DOHH2 (cell line): Measurements from ENCODE around the gene PCNX2.

Experiments used
- H3F3A ChIP-seq: fragments of 200-600 bp; sonication (generic), shearing (Covaris generic); 2 replicates; pipeline ENCODE4 v1.6.0; 2016; ENCODE audit warnings: antibody characterized with exemption, mild to moderate bottlenecking; ENCODE audit not compliant: control insufficient read depth, insufficient read depth
- H3K27ac ChIP-seq: fragments of 200-600 bp; sonication (generic); 2 replicates; pipeline ENCODE4 v1.5.1; 2014; ENCODE audit warnings: low read depth, mild to moderate bottlenecking, low read length, moderate library complexity
- H3K27me3 ChIP-seq: fragments of 200-600 bp; sonication (generic); 2 replicates; pipeline ENCODE4 v1.6.1; 2014; ENCODE audit warnings: mild to moderate bottlenecking, low read length, mixed read lengths; ENCODE audit not compliant: control insufficient read depth
- H3K36me3 ChIP-seq: fragments of 200-600 bp; sonication (generic); 2 replicates; pipeline ENCODE4 v1.6.1; 2014; ENCODE audit warnings: mild to moderate bottlenecking, low read length, moderate library complexity, mixed read lengths; ENCODE audit not compliant: control insufficient read depth
- H3K4me1 ChIP-seq: fragments of 200-600 bp; sonication (generic); 2 replicates; pipeline ENCODE4 v1.6.1; 2014; ENCODE audit warnings: mild to moderate bottlenecking, low read length, mixed read lengths; ENCODE audit not compliant: control insufficient read depth
- H3K4me2 ChIP-seq: fragments of 200-600 bp; sonication (generic); 2 replicates; pipeline ENCODE4 v1.6.0; 2014; ENCODE audit warnings: mild to moderate bottlenecking, low read length, moderate library complexity
- H3K4me3 ChIP-seq: fragments of 200-600 bp; sonication (generic); 2 replicates; pipeline ENCODE4 v1.5.1; 2014; ENCODE audit warnings: mild to moderate bottlenecking, low read length, mixed read lengths
- H3K79me2 ChIP-seq: fragments of 200-600 bp; sonication (generic); 2 replicates; pipeline ENCODE4 v1.6.1; 2014; ENCODE audit warnings: mild to moderate bottlenecking, low read length, mixed read lengths; ENCODE audit not compliant: control insufficient read depth
- H3K9me2 ChIP-seq: fragments of 200-600 bp; sonication (generic); replicated peaks from 2 replicates; pipeline ENCODE4 v1.6.1; 2014; ENCODE audit warnings: mild to moderate bottlenecking, low read length, mixed read lengths; ENCODE audit not compliant: control insufficient read depth
- H3K9me3 ChIP-seq: fragments of 200-600 bp; sonication (generic); 2 replicates; pipeline ENCODE4 v1.6.1; 2014; ENCODE audit warnings: antibody characterized with exemption, low read length, mixed read lengths; ENCODE audit not compliant: control insufficient read depth, insufficient read depth
- H4K20me1 ChIP-seq: fragments of 200-600 bp; sonication (generic); 2 replicates; pipeline ENCODE4 v1.6.0; 2014; ENCODE audit warnings: low read depth, mild to moderate bottlenecking, antibody characterized with exemption, low read length, moderate library complexity; ENCODE audit not compliant: control insufficient read depth, insufficient read depth
- EZH2phosphoT487 ChIP-seq: fragments of 200-600 bp; sonication (generic); IDR thresholded peaks from 2 replicates; pipeline ENCODE4 v1.6.1; 2017; ENCODE audit warnings: borderline replicate concordance, mild to moderate bottlenecking, antibody characterized with exemption, low read length, moderate library complexity, mixed read lengths
- TF ChIP-seq, protein P1 (sequence below): fragments of 200-600 bp; sonication (generic); IDR thresholded peaks from one replicate; pipeline ENCODE4 v1.5.1; 2014; ENCODE audit warnings: antibody characterized with exemption, mild to moderate bottlenecking, low read depth, low read length; ENCODE audit not compliant: poor library complexity, severe bottlenecking

Gene PCNX2

GRCh38 chr1:233025567-233025966, 270.0 kb downstream of the PCNX2 start:
- H4K20me1 ChIP-seq = no peaks in the 10 kb centered on the region
- H3K36me3 ChIP-seq = no peaks in the 10 kb centered on the region
- H3K4me1 ChIP-seq = no peaks in the 10 kb centered on the region
- H3K4me3 ChIP-seq = no peak overlapping the region
- TF ChIP-seq EZH2phosphoT487 = no peak
- TF ChIP-seq, protein P1, sequence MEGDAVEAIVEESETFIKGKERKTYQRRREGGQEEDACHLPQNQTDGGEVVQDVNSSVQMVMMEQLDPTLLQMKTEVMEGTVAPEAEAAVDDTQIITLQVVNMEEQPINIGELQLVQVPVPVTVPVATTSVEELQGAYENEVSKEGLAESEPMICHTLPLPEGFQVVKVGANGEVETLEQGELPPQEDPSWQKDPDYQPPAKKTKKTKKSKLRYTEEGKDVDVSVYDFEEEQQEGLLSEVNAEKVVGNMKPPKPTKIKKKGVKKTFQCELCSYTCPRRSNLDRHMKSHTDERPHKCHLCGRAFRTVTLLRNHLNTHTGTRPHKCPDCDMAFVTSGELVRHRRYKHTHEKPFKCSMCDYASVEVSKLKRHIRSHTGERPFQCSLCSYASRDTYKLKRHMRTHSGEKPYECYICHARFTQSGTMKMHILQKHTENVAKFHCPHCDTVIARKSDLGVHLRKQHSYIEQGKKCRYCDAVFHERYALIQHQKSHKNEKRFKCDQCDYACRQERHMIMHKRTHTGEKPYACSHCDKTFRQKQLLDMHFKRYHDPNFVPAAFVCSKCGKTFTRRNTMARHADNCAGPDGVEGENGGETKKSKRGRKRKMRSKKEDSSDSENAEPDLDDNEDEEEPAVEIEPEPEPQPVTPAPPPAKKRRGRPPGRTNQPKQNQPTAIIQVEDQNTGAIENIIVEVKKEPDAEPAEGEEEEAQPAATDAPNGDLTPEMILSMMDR = no peak
- H3K9me2 ChIP-seq = no peaks in the 10 kb centered on the region
- no peak overlapping the region for H3K4me2 ChIP-seq
- no peaks in the 10 kb centered on the region for H3K79me2 ChIP-seq
- H3K9me3 ChIP-seq = no peaks in the 10 kb centered on the region
- no peaks in the 10 kb centered on the region for H3F3A ChIP-seq
- H3K27ac ChIP-seq = no peak overlapping the region
- no peaks in the 10 kb centered on the region for H3K27me3 ChIP-seq

- Histone ChIP-seq H3K27ac (no peak overlapping the region), H3K27me3 (no peaks in the 10 kb centered on the region), H4K20me1 (no peaks in the 10 kb centered on the region), H3K36me3 (no peaks in the 10 kb centered on the region), H3K4me1 (no peaks in the 10 kb centered on the region), H3K9me3 (no peaks in the 10 kb centered on the region), H3K79me2 (no peaks in the 10 kb centered on the region), H3K4me2 (no peak overlapping the region), H3K9me2 (no peaks in the 10 kb centered on the region), H3K4me3 (no peak overlapping the region), H3F3A (no peaks in the 10 kb centered on the region)
- TF ChIP-seq EZH2phosphoT487 = no peak
- TF ChIP-seq, protein P1 = peak; percentile 9
Measured at GRCh38 chr1:233025157-233025556, 270.4 kb downstream of the PCNX2 start.

DNA sequence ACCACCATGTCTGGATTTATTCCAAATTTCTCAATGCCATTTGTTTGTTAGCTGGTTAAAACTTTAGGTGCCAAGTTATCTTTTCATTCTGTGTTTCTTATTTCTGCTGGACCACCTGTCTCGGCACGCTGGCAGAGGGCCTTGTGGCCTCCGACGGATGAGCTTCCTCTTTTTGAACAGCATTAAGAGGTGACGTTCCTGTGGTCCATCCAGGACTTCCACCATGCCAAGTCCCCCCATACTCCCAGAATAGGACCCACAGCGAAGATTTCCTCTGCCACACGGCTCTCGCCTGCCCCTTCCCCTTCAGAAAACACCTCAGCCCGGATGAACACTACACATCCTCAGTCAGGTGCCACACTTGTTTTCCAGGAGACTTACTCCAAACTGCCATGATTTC, 271.3 kb downstream of the PCNX2 start:
- Histone ChIP-seq H3K4me2 (no peak overlapping the region), H3K79me2 (no peaks in the 10 kb centered on the region), H4K20me1 (no peaks in the 10 kb centered on the region), H3K27me3 (no peaks in the 10 kb centered on the region), H3F3A (no peaks in the 10 kb centered on the region), H3K4me1 (no peaks in the 10 kb centered on the region), H3K36me3 (no peaks in the 10 kb centered on the region), H3K27ac (no peak overlapping the region), H3K4me3 (no peak overlapping the region), H3K9me2 (no peaks in the 10 kb centered on the region), H3K9me3 (no peaks in the 10 kb centered on the region)
- TF ChIP-seq, protein P1 = no peak
- no peak for TF ChIP-seq EZH2phosphoT487

- no peak overlapping the region for H3K4me2 ChIP-seq
- H3K9me2 ChIP-seq = no peaks in the 10 kb centered on the region
- H3K36me3 ChIP-seq = no peaks in the 10 kb centered on the region
- H3K4me3 ChIP-seq = no peak overlapping the region
- no peak overlapping the region for H3K27ac ChIP-seq
- TF ChIP-seq, protein P1 = no peak
- no peaks in the 10 kb centered on the region for H3K27me3 ChIP-seq
- no peaks in the 10 kb centered on the region for H3K79me2 ChIP-seq
- no peaks in the 10 kb centered on the region for H3F3A ChIP-seq
- no peaks in the 10 kb centered on the region for H3K9me3 ChIP-seq
- no peaks in the 10 kb centered on the region for H4K20me1 ChIP-seq
- H3K4me1 ChIP-seq = no peaks in the 10 kb centered on the region
Measured at GRCh38 chr1:233022246-233022645, 273.3 kb downstream of the PCNX2 start.
